H1 (cell line): ENCODE measurements around the gene CMTM5.

ENCODE experiments used
- POLR2AphosphoS5 ChIP-seq: IDR thresholded peaks from 2 replicates; pipeline ENCODE4 v1.6.1; 2011; ENCODE audit warnings: low read depth, low read length
- SP1 ChIP-seq: IDR thresholded peaks from 2 replicates; pipeline ENCODE4 v1.6.1; 2011; ENCODE audit warnings: low read depth, low read length

GRCh38 chr14:23392613-23393012 lies 15.8 kb downstream of the CMTM5 start:
- TF ChIP-seq POLR2AphosphoS5 = no peak
- TF ChIP-seq SP1 = no peak
